RPMI8226 (cell line): ENCODE data around the gene RUSC2.
"Not testable (repeated sequence)": the region's sequence is repeated elsewhere in the genome, so short reads cannot be mapped to it uniquely, and the experiment has no call there.

Experiments
- DNase-seq: peaks from one replicate; pipeline ENCODE4 v3.0.0-alpha.2; 2015

RUSC2 gene

GRCh38 chr9:35526087-35526801, 36.3 kb downstream of the RUSC2 start:
- DNase-seq: no peak

GRCh38 chr9:35529161-35529823, 39.4 kb downstream of the RUSC2 start:
- no peak for DNase-seq

- no peak for DNase-seq
These were observed 43.5 kb downstream of the RUSC2 start for GRCh38 chr9:35533398-35533797.

GRCh38 chr9:35534921-35535320, 45.0 kb downstream of the RUSC2 start:
- DNase-seq: not testable (repeated sequence)

- no peak for DNase-seq
These were observed 48.0 kb downstream of the RUSC2 start for GRCh38 chr9:35537913-35538312.

- no peak for DNase-seq
These were observed 48.7 kb downstream of the RUSC2 start for GRCh38 chr9:35538361-35539234.
